ENCODE results near the gene OR51L1.

OR51L1 gene

DNA sequence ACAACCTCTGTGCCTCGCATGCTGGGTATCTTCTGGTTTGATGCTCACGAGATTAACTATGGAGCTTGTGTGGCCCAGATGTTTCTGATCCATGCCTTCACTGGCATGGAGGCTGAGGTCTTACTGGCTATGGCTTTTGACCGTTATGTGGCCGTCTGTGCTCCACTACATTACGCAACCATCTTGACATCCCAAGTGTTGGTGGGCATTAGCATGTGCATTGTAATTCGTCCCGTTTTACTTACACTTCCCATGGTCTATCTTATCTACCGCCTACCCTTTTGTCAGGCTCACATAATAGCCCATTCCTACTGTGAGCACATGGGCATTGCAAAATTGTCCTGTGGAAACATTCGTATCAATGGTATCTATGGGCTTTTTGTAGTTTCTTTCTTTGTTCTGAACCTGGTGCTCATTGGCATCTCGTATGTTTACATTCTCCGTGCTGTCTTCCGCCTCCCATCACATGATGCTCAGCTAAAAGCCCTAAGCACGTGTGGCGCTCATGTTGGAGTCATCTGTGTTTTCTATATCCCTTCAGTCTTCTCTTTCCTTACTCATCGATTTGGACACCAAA, 52.2 kb downstream of the OR51L1 start:
- no peak for DNase-seq (ENCODE audit: low spot score)
